ENCODE data around the gene AFAP1.

The AFAP1 gene

GRCh38 chr4:7733801-7734650 is 205.6 kb downstream of the AFAP1 start:
- no peak for DNase-seq

- DNase-seq: no peak
These were observed 206.5 kb downstream of the AFAP1 start for GRCh38 chr4:7733201-7733600.

- no peak for DNase-seq
These were observed 207.4 kb downstream of the AFAP1 start for GRCh38 chr4:7732263-7732662.

- no peak for DNase-seq
These were observed 208.2 kb downstream of the AFAP1 start for GRCh38 chr4:7731437-7731836.

- no peak for DNase-seq
These were observed 211.9 kb downstream of the AFAP1 start for GRCh38 chr4:7727749-7728148.

GRCh38 chr4:7726665-7727413 is 212.8 kb downstream of the AFAP1 start:
- DNase-seq: no peak

GRCh38 chr4:7725951-7726350 is 213.7 kb downstream of the AFAP1 start:
- no peak for DNase-seq

GRCh38 chr4:7723625-7724024 is 216.0 kb downstream of the AFAP1 start:
- no peak for DNase-seq

GRCh38 chr4:7722766-7723387 is 216.8 kb downstream of the AFAP1 start:
- no peak for DNase-seq

GRCh38 chr4:7721984-7722551 is 217.6 kb downstream of the AFAP1 start:
- no peak for DNase-seq

- DNase-seq: peak; percentile 23
These were observed 220.1 kb downstream of the AFAP1 start for GRCh38 chr4:7719354-7720174.

- DNase-seq: no peak
These were observed 221.6 kb downstream of the AFAP1 start for GRCh38 chr4:7717946-7718490.

GRCh38 chr4:7717161-7717560 is 222.5 kb downstream of the AFAP1 start:
- DNase-seq: no peak

GRCh38 chr4:7716010-7716721 is 223.5 kb downstream of the AFAP1 start:
- DNase-seq: no peak

GRCh38 chr4:7715271-7716009 is 224.2 kb downstream of the AFAP1 start:
- no peak for DNase-seq

- no peak for DNase-seq
These were observed 224.9 kb downstream of the AFAP1 start for GRCh38 chr4:7714738-7715137.

- DNase-seq: no peak
These were observed 225.5 kb downstream of the AFAP1 start for GRCh38 chr4:7714176-7714575.

GRCh38 chr4:7713757-7714156 is 225.9 kb downstream of the AFAP1 start:
- no peak for DNase-seq

GRCh38 chr4:7712021-7712671 is 227.5 kb downstream of the AFAP1 start:
- no peak for DNase-seq

- no peak for DNase-seq
These were observed 228.2 kb downstream of the AFAP1 start for GRCh38 chr4:7711307-7711963.
